ENCODE measurements around the gene HOXD1.

Gene HOXD1

DNA sequence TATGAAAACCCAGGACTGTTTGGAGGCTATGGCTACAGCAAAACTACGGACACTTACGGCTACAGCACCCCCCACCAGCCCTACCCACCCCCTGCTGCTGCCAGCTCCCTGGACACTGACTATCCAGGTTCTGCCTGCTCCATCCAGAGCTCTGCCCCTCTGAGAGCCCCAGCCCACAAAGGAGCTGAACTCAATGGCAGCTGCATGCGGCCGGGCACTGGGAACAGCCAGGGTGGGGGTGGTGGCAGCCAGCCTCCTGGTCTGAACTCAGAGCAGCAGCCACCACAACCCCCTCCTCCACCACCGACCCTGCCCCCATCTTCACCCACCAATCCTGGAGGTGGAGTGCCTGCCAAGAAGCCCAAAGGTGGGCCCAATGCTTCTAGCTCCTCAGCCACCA is 19.3 kb upstream of the HOXD1 start:
- H3K36me3 ChIP-seq (replicated peaks): no peaks in the 10 kb centered on the region
- no peak for DNase-seq
- peaks cover 83% of the 10 kb centered on the region for H3K27me3 ChIP-seq (replicated peaks)
- in situ Hi-C loops (cut with HindIII; ENCODE audit: low pct_ligation_motif_present, low sequenced_read_pairs): no loop called here
- H3K27ac ChIP-seq: no peak overlapping the region
- TF ChIP-seq, protein P1, sequence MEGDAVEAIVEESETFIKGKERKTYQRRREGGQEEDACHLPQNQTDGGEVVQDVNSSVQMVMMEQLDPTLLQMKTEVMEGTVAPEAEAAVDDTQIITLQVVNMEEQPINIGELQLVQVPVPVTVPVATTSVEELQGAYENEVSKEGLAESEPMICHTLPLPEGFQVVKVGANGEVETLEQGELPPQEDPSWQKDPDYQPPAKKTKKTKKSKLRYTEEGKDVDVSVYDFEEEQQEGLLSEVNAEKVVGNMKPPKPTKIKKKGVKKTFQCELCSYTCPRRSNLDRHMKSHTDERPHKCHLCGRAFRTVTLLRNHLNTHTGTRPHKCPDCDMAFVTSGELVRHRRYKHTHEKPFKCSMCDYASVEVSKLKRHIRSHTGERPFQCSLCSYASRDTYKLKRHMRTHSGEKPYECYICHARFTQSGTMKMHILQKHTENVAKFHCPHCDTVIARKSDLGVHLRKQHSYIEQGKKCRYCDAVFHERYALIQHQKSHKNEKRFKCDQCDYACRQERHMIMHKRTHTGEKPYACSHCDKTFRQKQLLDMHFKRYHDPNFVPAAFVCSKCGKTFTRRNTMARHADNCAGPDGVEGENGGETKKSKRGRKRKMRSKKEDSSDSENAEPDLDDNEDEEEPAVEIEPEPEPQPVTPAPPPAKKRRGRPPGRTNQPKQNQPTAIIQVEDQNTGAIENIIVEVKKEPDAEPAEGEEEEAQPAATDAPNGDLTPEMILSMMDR (IDR thresholded peaks at IDR 0.05; ENCODE audit: low read depth, low read length, missing control alignments): no peak
- no peak overlapping the region for H3K4me3 ChIP-seq (ENCODE audit: low read depth, low read length)

DNA sequence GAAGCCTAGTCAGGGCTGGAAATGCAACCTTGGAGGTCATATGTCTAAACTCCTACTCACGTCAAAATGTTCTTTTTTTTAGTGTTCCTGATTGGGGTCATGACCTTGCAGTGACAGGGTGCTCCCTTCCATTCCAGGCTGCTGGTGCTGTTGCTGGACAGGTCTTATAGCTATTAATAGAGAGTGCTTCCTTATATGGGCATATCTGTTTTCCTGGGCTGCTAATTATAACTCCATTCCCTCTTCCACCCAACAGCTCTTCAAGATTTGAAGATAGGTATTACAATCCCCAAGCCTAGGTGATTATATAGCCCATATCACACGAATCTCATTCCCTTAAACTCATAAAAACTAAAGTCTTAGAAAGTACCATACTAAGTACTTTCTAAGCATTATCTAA is 18.8 kb upstream of the HOXD1 start:
- no peak overlapping the region for H3K27ac ChIP-seq
- DNase-seq: no peak
- no peak overlapping the region for H3K4me3 ChIP-seq (ENCODE audit: low read depth, low read length)
- H3K27me3 ChIP-seq (replicated peaks): peaks cover 83% of the 10 kb centered on the region
- H3K36me3 ChIP-seq (replicated peaks): no peaks in the 10 kb centered on the region
- TF ChIP-seq, protein P1 (IDR thresholded peaks at IDR 0.05; ENCODE audit: low read depth, low read length, missing control alignments): no peak
- in situ Hi-C loops (cut with HindIII; ENCODE audit: low pct_ligation_motif_present, low sequenced_read_pairs): no loop called here

DNA sequence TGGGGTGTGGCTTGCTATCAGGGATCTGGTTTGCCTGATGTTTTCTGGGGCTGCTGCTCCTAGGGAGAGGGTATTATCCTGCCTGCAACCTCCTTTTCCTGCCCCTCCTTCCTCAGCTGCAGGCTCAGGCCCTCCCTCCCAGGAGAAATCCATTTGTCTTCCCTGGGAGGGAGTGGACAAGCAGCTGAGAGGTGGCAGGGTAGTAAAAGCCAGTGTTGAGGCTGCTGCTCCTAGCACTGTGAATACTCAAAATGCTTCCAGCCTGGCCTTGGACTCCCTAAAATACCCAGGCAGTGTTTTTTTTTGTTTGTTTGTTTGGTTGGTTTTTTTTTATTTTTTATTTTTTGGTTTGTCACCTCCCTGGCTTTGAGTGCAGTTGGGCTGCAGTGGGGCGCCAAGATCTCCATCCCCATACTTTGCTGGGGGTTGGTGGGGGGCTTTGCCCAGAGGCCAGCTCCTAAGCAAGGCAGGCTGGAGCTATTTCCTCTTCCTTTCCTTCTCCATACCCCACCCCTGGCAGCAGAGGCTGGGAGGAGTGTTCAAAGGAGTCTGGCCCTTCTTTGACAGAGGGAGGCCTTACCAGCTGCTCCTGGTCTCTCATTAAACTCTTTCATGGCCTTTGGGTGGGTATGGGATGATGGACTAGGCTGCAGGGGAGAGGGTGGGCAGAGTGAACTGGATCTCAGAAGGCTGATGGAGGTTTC is 17.7 kb upstream of the HOXD1 start:
- TF ChIP-seq, protein P1 (IDR thresholded peaks at IDR 0.05; ENCODE audit: low read depth, low read length, missing control alignments): no peak

DNA sequence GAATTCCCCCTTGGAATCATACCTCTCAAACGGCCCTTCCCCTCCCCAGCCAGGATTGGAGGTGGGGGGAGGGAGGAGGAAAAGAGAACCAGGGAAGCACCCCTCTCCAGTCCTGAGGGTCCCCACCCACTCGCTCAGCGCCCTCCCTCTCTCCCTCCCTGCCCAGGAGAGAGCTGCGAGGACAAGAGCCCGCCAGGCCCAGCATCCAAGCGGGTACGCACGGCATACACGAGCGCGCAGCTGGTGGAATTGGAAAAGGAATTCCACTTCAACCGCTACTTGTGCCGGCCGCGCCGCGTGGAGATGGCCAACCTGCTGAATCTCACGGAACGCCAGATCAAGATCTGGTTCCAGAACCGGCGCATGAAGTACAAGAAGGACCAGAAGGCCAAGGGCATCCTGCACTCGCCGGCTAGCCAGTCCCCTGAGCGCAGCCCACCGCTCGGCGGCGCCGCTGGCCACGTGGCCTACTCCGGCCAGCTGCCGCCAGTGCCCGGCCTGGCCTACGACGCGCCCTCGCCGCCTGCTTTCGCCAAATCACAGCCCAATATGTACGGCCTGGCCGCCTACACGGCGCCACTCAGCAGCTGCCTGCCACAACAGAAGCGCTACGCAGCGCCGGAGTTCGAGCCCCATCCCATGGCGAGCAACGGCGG is 17.0 kb upstream of the HOXD1 start:
- Histone ChIP-seq H3K4me3 (ENCODE audit: low read depth, low read length) (no peak overlapping the region), H3K27me3 (replicated peaks) (peaks cover 83% of the 10 kb centered on the region), H3K27ac (no peak overlapping the region), H3K36me3 (replicated peaks) (no peaks in the 10 kb centered on the region)
- in situ Hi-C loops (cut with HindIII; ENCODE audit: low pct_ligation_motif_present, low sequenced_read_pairs): no loop called here
- DNase-seq: no peak
- TF ChIP-seq, protein P1 (IDR thresholded peaks at IDR 0.05; ENCODE audit: low read depth, low read length, missing control alignments): no peak

More for the DNA sequence above, 17.7 kb upstream of the HOXD1 start:
- no peak for DNase-seq
- Histone ChIP-seq H3K27ac (no peak overlapping the region), H3K27me3 (replicated peaks) (peaks cover 83% of the 10 kb centered on the region), H3K36me3 (replicated peaks) (no peaks in the 10 kb centered on the region), H3K4me3 (ENCODE audit: low read depth, low read length) (no peak overlapping the region)
- in situ Hi-C loops (cut with HindIII; ENCODE audit: low pct_ligation_motif_present, low sequenced_read_pairs): no loop called here

DNA sequence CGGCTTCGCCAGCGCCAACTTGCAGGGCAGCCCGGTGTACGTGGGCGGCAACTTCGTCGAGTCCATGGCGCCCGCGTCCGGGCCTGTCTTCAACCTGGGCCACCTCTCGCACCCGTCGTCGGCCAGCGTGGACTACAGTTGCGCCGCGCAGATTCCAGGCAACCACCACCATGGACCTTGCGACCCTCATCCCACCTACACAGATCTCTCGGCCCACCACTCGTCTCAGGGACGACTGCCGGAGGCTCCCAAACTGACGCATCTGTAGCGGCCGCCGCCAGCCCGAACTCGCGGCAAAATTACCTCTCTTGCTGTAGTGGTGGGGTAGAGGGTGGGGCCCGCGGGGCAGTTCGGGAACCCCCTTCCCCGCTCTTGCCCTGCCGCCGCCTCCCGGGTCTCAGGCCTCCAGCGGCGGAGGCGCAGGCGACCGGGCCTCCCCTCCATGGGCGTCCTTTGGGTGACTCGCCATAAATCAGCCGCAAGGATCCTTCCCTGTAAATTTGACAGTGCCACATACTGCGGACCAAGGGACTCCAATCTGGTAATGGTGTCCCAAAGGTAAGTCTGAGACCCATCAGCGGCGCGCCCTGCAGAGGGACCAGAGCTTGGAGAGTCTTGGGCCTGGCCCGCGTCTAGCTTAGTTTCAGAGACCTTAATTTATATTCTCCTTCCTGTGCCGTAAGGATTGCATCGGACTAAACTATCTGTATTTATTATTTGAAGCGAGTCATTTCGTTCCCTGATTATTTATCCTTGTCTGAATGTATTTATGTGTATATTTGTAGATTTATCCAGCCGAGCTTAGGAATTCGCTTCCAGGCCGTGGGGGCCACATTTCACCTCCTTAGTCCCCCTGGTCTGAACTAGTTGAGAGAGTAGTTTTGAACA is 16.2 kb upstream of the HOXD1 start:
- TF ChIP-seq, protein P1 (IDR thresholded peaks at IDR 0.05; ENCODE audit: low read depth, low read length, missing control alignments): no peak
- no peak overlapping the region for H3K4me3 ChIP-seq (ENCODE audit: low read depth, low read length)

More for the DNA sequence above, 16.2 kb upstream of the HOXD1 start:
- DNase-seq: no peak
- in situ Hi-C loops (cut with HindIII; ENCODE audit: low pct_ligation_motif_present, low sequenced_read_pairs): no loop called here
- Histone ChIP-seq H3K36me3 (replicated peaks) (no peaks in the 10 kb centered on the region), H3K27me3 (replicated peaks) (peaks cover 78% of the 10 kb centered on the region), H3K27ac (no peak overlapping the region)
